ENCODE data around the gene EBF3. TPM values are rescaled to one million over a fixed set of nuclear protein-coding genes. Genes with fewer than 3 reads are reported as not detected.

Gene EBF3
- total RNA-seq, 1 donor from 2014 or later = 0.07 TPM

DNA sequence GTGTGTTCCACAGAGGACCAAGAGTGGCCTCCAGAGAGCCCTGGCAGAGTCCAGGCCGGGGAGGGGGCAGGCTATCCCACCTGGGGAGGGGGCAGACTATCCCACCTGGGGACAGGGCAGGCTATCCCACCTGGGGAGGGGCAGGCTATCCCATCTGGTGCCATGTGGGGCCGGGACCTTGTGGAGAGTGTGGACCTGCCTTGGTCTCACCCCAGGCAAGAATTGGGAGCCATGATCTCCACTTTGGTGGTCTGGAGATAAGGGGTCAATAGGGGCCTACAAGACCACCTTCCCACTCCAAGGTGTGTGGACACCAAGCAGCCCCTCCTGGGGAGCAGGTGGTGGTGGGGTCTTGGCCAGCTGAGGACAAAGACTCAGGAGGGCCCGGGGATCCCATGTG, 138.2 kb downstream of the EBF3 start:
- no peaks in the 10 kb centered on the region for H4K20me1 ChIP-seq (ENCODE audit: insufficient read depth, low read length)
- no peaks in the 10 kb centered on the region for H3K4me1 Mint-ChIP-seq (ENCODE audit: low read depth, unreplicated experiment)
- TF ChIP-seq EZH2 (IDR thresholded peaks at IDR 0.05; ENCODE audit: insufficient read depth, low read length) (no peak), CTCF (IDR thresholded peaks at IDR 0.05; ENCODE audit: insufficient read depth, low read depth, low read length) (no peak)
- no peaks in the 10 kb centered on the region for H3K9me3 ChIP-seq (ENCODE audit: insufficient read depth, low read depth, low read length)
- no peaks in the 10 kb centered on the region for H3K4me1 ChIP-seq (ENCODE audit: insufficient read depth, low read length)
- H3K36me3 Mint-ChIP-seq (ENCODE audit: low read depth, unreplicated experiment) = no peaks in the 10 kb centered on the region
- DNase-seq (ENCODE audit: low read depth) (no peak), FAIRE-seq (no peak)
- H3K27ac Mint-ChIP-seq (ENCODE audit: unreplicated experiment) = no peak overlapping the region
- H2AFZ ChIP-seq (ENCODE audit: low read depth, low read length) = no peak overlapping the region
- H3K9me3 Mint-ChIP-seq (ENCODE audit: unreplicated experiment) = no peaks in the 10 kb centered on the region
- H3K36me3 ChIP-seq (ENCODE audit: insufficient read depth, low read length) = no peaks in the 10 kb centered on the region
- no peak overlapping the region for H3K27ac ChIP-seq (ENCODE audit: low read depth, low read length)
- H3K27me3 ChIP-seq (ENCODE audit: insufficient read depth, low read length) = no peaks in the 10 kb centered on the region
- H3K4me3 ChIP-seq (ENCODE audit: insufficient read depth, low read depth, low read length) = no peak overlapping the region
- no peaks in the 10 kb centered on the region for H3K79me2 ChIP-seq (ENCODE audit: insufficient read depth, low read length)
- peaks cover 5% of the 10 kb centered on the region for H3K27me3 Mint-ChIP-seq (ENCODE audit: low read depth, unreplicated experiment)
- no peak overlapping the region for H3K4me2 ChIP-seq (ENCODE audit: low read length)
- no peak overlapping the region for H3K4me3 Mint-ChIP-seq (ENCODE audit: unreplicated experiment)
- H3K9ac ChIP-seq (ENCODE audit: low read length) = no peak overlapping the region

DNA sequence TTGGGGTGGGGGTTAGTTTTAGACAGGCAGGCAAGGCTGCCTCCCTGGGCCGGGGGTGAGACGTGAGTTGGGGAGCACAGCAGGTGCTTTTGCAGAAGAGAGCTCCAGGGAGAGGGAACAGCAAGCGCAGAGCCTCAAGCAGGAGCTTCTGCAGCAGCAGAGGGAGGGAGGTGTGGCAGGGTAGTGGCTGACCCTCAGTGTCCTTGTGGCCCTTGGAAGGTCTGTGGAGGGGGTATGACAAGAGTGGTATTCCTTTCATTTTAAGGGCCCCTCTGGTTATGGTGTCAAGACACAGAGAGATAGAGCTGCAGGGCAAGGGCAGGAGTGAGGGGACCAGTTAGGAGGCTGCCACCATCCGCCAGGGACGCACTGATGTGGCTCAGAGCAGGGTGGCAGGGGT, 138.9 kb downstream of the EBF3 start:
- H4K20me1 ChIP-seq (ENCODE audit: insufficient read depth, low read length) = no peaks in the 10 kb centered on the region
- Mint-ChIP-seq H3K27ac (ENCODE audit: unreplicated experiment) (no peak overlapping the region), H3K36me3 (ENCODE audit: low read depth, unreplicated experiment) (no peaks in the 10 kb centered on the region), H3K9me3 (ENCODE audit: unreplicated experiment) (no peaks in the 10 kb centered on the region), H3K4me3 (ENCODE audit: unreplicated experiment) (no peak overlapping the region), H3K27me3 (ENCODE audit: low read depth, unreplicated experiment) (peaks cover 7% of the 10 kb centered on the region), H3K4me1 (ENCODE audit: low read depth, unreplicated experiment) (no peaks in the 10 kb centered on the region)
- FAIRE-seq = no peak
- no peaks in the 10 kb centered on the region for H3K9me3 ChIP-seq (ENCODE audit: insufficient read depth, low read depth, low read length)
- H3K27me3 ChIP-seq (ENCODE audit: insufficient read depth, low read length) = no peaks in the 10 kb centered on the region
- H2AFZ ChIP-seq (ENCODE audit: low read depth, low read length) = no peak overlapping the region
- no peaks in the 10 kb centered on the region for H3K36me3 ChIP-seq (ENCODE audit: insufficient read depth, low read length)
- no peaks in the 10 kb centered on the region for H3K79me2 ChIP-seq (ENCODE audit: insufficient read depth, low read length)
- TF ChIP-seq EZH2 (IDR thresholded peaks at IDR 0.05; ENCODE audit: insufficient read depth, low read length) (no peak), CTCF (IDR thresholded peaks at IDR 0.05; ENCODE audit: insufficient read depth, low read depth, low read length) (no peak)
- H3K4me2 ChIP-seq (ENCODE audit: low read length) = no peak overlapping the region
- H3K4me1 ChIP-seq (ENCODE audit: insufficient read depth, low read length) = no peaks in the 10 kb centered on the region
- H3K9ac ChIP-seq (ENCODE audit: low read length) = no peak overlapping the region
- no peak for DNase-seq (ENCODE audit: low read depth)
- no peak overlapping the region for H3K27ac ChIP-seq (ENCODE audit: low read depth, low read length)
- no peak overlapping the region for H3K4me3 ChIP-seq (ENCODE audit: insufficient read depth, low read depth, low read length)

DNA sequence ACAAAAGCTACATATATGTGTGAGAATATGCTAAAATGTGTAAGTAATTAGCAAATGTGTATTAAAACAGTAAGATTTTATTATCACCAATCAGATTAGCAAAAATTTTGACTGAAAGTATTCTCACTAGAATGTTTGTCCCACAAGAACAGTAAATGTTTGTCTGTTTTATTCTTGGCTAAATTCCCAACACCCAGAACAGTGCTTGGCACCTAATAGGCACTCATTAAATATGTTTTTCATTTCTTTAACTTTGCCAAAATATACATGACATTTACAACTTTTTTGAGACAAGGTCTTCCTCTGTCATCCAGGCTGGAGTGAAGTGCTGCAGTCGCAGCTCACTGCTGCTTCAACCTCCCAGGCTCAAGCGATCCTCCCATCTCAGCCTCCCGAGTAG, 143.6 kb downstream of the EBF3 start:
- Mint-ChIP-seq H3K27ac (ENCODE audit: unreplicated experiment) (no peak overlapping the region), H3K4me3 (ENCODE audit: unreplicated experiment) (no peak overlapping the region), H3K27me3 (ENCODE audit: low read depth, unreplicated experiment) (peaks cover 4% of the 10 kb centered on the region), H3K36me3 (ENCODE audit: low read depth, unreplicated experiment) (no peaks in the 10 kb centered on the region), H3K9me3 (ENCODE audit: unreplicated experiment) (peaks cover 3% of the 10 kb centered on the region), H3K4me1 (ENCODE audit: low read depth, unreplicated experiment) (no peaks in the 10 kb centered on the region)
- no peak overlapping the region for H2AFZ ChIP-seq (ENCODE audit: low read depth, low read length)
- H3K9me3 ChIP-seq (ENCODE audit: insufficient read depth, low read depth, low read length) = peaks cover 3% of the 10 kb centered on the region
- H3K4me2 ChIP-seq (ENCODE audit: low read length) = no peak overlapping the region
- no peaks in the 10 kb centered on the region for H4K20me1 ChIP-seq (ENCODE audit: insufficient read depth, low read length)
- no peak overlapping the region for H3K9ac ChIP-seq (ENCODE audit: low read length)
- FAIRE-seq (no peak), DNase-seq (ENCODE audit: low read depth) (no peak)
- H3K27me3 ChIP-seq (ENCODE audit: insufficient read depth, low read length) = no peaks in the 10 kb centered on the region
- no peaks in the 10 kb centered on the region for H3K79me2 ChIP-seq (ENCODE audit: insufficient read depth, low read length)
- TF ChIP-seq CTCF (IDR thresholded peaks at IDR 0.05; ENCODE audit: insufficient read depth, low read depth, low read length) (no peak), EZH2 (IDR thresholded peaks at IDR 0.05; ENCODE audit: insufficient read depth, low read length) (no peak)
- no peaks in the 10 kb centered on the region for H3K4me1 ChIP-seq (ENCODE audit: insufficient read depth, low read length)
- no peak overlapping the region for H3K4me3 ChIP-seq (ENCODE audit: insufficient read depth, low read depth, low read length)
- no peak overlapping the region for H3K27ac ChIP-seq (ENCODE audit: low read depth, low read length)
- no peaks in the 10 kb centered on the region for H3K36me3 ChIP-seq (ENCODE audit: insufficient read depth, low read length)

Data from astrocyte (in vitro differentiated cells and primary cell).